ENCODE data around the gene TMEM123. TPM values are rescaled to one million over a fixed set of nuclear protein-coding genes. Genes with fewer than 3 reads are reported as not detected.

TMEM123 gene
- total and polyA plus RNA-seq, 2 donors (not counting 1 experiment from before 2014, with no cell fraction given): 36.7 to 422 TPM

DNA sequence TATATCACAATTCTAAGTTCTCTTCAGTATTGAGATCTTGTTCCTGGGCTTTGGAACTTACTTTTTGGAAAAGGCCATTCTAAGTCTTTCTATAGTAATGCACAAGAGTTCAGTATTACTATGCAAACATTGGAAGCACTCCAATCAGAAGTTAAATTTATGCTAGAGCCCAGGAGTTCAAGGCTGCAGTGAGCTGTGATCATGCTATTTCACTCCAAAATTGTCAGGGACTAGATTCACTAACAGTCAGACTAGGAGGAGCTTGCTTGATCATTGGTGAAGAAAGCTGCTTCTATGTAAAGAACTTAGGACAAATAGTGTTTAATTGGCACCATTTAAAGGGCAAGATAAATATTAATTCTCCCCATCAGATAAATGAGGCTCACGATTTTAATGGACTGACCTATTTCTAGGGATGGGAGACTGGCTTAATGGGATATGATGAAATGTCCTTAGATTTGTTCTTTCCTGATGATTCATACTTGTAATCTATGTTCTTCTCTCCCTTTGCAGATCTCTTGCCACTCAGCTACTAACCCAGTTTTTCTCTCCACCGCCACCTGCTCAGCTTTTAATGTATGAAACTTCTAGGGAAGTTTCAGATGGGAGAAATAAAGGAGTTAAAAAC lies 32.6 kb upstream of the TMEM123 start:
- Histone ChIP-seq H3K4me2 (replicated peaks; ENCODE audit: low read depth, low read length, poor library complexity, severe bottlenecking) (no peak overlapping the region), H3K4me1 (ENCODE audit: control insufficient read depth in 2 of 2, insufficient read depth in 2 of 2, low read length in 2 of 2) (no peaks in the 10 kb centered on the region), H3K27me3 (replicated peaks in 1 of 4; ENCODE audit: control extremely low read depth in 1 of 4, control insufficient read depth in 3 of 4, insufficient read depth in 4 of 4, low read length in 3 of 4) (peaks cover 0 to 3% (median 0%) of the 10 kb centered on the region in 4 experiments), H3K4me3 (ENCODE audit: control extremely low read depth in 1 of 5, extremely low read depth in 1 of 5, insufficient read depth in 1 of 5, low read depth in 2 of 5, low read length in 4 of 5) (no peak overlapping the region), H3K9ac (ENCODE audit: low read length) (no peak overlapping the region), H3K79me2 (ENCODE audit: control insufficient read depth, insufficient read depth, low read length) (no peaks in the 10 kb centered on the region), H4K20me1 (ENCODE audit: control insufficient read depth, insufficient read depth, low read length, poor library complexity, severe bottlenecking) (no peaks in the 10 kb centered on the region), H3K9me3 (ENCODE audit: control extremely low read depth in 1 of 3, control insufficient read depth in 2 of 3, insufficient read depth in 1 of 3, low read length in 2 of 3) (no peaks in the 10 kb centered on the region), H3K36me3 (replicated peaks in 1 of 2; ENCODE audit: control extremely low read depth in 1 of 2, control insufficient read depth in 1 of 2, extremely low read depth in 1 of 2, insufficient read depth in 2 of 2, low read length in 1 of 2) (no peaks in the 10 kb centered on the region), H2AFZ (ENCODE audit: insufficient read depth, low read depth, low read length, poor library complexity, severe bottlenecking) (no peak overlapping the region), H3K27ac (ENCODE audit: low read length in 2 of 2) (no peak overlapping the region)
- ATAC-seq (ENCODE audit: low read depth) (no peak), DNase-seq (no peak)
- peaks cover 9% of the 10 kb centered on the region for H3K27me3 Mint-ChIP-seq
- ChIA-PET POLR2A (no interaction called here), CTCF (interaction anchor here (0.9 kb wide), 1 partner anchor 11 kb away, joined by 3 read pairs; no protein-coding TSS in a partner anchor)
- no peak overlapping the region for H3K4me3 Mint-ChIP-seq
- H3K4me1 Mint-ChIP-seq: peaks cover 2% of the 10 kb centered on the region
- H3K27ac Mint-ChIP-seq: no peak overlapping the region
- intact Hi-C loops (cut with micrococcal nuclease): no loop called here
- no CpG with 5 or more reads among the region's 2 CpGs for WGBS (ENCODE audit: insufficient coverage)
- TF ChIP-seq, protein P1, sequence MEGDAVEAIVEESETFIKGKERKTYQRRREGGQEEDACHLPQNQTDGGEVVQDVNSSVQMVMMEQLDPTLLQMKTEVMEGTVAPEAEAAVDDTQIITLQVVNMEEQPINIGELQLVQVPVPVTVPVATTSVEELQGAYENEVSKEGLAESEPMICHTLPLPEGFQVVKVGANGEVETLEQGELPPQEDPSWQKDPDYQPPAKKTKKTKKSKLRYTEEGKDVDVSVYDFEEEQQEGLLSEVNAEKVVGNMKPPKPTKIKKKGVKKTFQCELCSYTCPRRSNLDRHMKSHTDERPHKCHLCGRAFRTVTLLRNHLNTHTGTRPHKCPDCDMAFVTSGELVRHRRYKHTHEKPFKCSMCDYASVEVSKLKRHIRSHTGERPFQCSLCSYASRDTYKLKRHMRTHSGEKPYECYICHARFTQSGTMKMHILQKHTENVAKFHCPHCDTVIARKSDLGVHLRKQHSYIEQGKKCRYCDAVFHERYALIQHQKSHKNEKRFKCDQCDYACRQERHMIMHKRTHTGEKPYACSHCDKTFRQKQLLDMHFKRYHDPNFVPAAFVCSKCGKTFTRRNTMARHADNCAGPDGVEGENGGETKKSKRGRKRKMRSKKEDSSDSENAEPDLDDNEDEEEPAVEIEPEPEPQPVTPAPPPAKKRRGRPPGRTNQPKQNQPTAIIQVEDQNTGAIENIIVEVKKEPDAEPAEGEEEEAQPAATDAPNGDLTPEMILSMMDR (IDR thresholded peaks at IDR 0.05): no peak
- TF ChIP-seq EZH2 (IDR thresholded peaks at IDR 0.05; ENCODE audit: borderline replicate concordance, insufficient read depth, low read depth, low read length, poor library complexity, severe bottlenecking): no peak
- H3K9me3 Mint-ChIP-seq (ENCODE audit: insufficient read depth): no peaks in the 10 kb centered on the region

DNA sequence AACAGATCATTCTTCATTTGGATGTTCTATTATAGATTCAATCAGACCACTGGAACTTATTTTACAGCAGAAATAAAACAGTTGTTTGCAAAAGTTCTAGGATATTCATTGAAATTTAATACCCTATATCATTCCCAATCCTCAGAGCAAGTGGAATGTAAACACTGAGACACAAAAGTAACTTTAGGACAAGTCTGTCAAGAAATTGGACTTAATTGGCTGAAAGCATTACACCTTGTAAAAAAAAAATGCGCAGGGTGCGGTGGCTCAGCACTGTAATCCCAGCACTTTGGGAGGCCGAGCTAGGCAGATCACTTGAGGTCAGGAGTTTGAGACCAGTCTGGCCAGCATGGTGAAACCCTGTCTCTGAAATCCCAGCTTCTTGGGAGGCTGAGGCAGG lies 29.9 kb upstream of the TMEM123 start:
- H3K9me3 Mint-ChIP-seq (ENCODE audit: insufficient read depth): no peaks in the 10 kb centered on the region
- CTCF ChIA-PET: interaction anchor here (1.4 kb wide), 1 partner anchor 13 kb away, joined by 4 read pairs; no protein-coding TSS in a partner anchor
- intact Hi-C loops (cut with micrococcal nuclease): no loop called here
- H3K36me3 ChIP-seq (replicated peaks in 1 of 2; ENCODE audit: control extremely low read depth in 1 of 2, control insufficient read depth in 1 of 2, extremely low read depth in 1 of 2, insufficient read depth in 2 of 2, low read length in 1 of 2): no peaks in the 10 kb centered on the region
- H4K20me1 ChIP-seq (ENCODE audit: control insufficient read depth, insufficient read depth, low read length, poor library complexity, severe bottlenecking): no peaks in the 10 kb centered on the region
- no peak overlapping the region for H3K27ac Mint-ChIP-seq
- H3K9me3 ChIP-seq (ENCODE audit: control extremely low read depth in 1 of 3, control insufficient read depth in 2 of 3, insufficient read depth in 1 of 3, low read length in 2 of 3): no peaks in the 10 kb centered on the region
- H3K4me1 ChIP-seq (ENCODE audit: control insufficient read depth in 2 of 2, insufficient read depth in 2 of 2, low read length in 2 of 2): no peaks in the 10 kb centered on the region
- H2AFZ ChIP-seq (ENCODE audit: insufficient read depth, low read depth, low read length, poor library complexity, severe bottlenecking): no peak overlapping the region
- no peaks in the 10 kb centered on the region for H3K79me2 ChIP-seq (ENCODE audit: control insufficient read depth, insufficient read depth, low read length)
- DNase-seq (no peak), ATAC-seq (ENCODE audit: low read depth) (no peak)
- peaks cover 0 to 3% (median 0%) of the 10 kb centered on the region in 4 experiments for H3K27me3 ChIP-seq (replicated peaks in 1 of 4; ENCODE audit: control extremely low read depth in 1 of 4, control insufficient read depth in 3 of 4, insufficient read depth in 4 of 4, low read length in 3 of 4)
- peaks cover 9% of the 10 kb centered on the region for H3K27me3 Mint-ChIP-seq
- no peak overlapping the region for H3K9ac ChIP-seq (ENCODE audit: low read length)
- peaks cover 3% of the 10 kb centered on the region for H3K4me1 Mint-ChIP-seq
- H3K27ac ChIP-seq (ENCODE audit: low read length in 2 of 2): no peak overlapping the region
- H3K4me3 ChIP-seq (ENCODE audit: control extremely low read depth in 1 of 5, extremely low read depth in 1 of 5, insufficient read depth in 1 of 5, low read depth in 2 of 5, low read length in 4 of 5): no peak overlapping the region
- no peak overlapping the region for H3K4me3 Mint-ChIP-seq
- POLR2A ChIA-PET: no interaction called here
- no peak overlapping the region for H3K4me2 ChIP-seq (replicated peaks; ENCODE audit: low read depth, low read length, poor library complexity, severe bottlenecking)
- 94% methylated on average over 2 of the region's 3 CpGs for WGBS (ENCODE audit: insufficient coverage)
- TF ChIP-seq EZH2 (IDR thresholded peaks at IDR 0.05; ENCODE audit: borderline replicate concordance, insufficient read depth, low read depth, low read length, poor library complexity, severe bottlenecking): no peak
- TF ChIP-seq, protein P1 (IDR thresholded peaks at IDR 0.05): no peak

All from B cell (primary cell).